HG02970 (cell line): ENCODE measurements around the gene HSD17B11.
"Not testable (repeated sequence)": the region's sequence is repeated elsewhere in the genome, so short reads cannot be mapped to it uniquely, and the experiment has no call there.

ENCODE experiments used
- ATAC-seq: cut with Tn5 transposase; IDR thresholded peaks from one replicate; pipeline ENCODE4 v1.9.1; 2021; ENCODE audit warnings: mild to moderate bottlenecking, moderate library complexity, moderate number of reproducible peaks; ENCODE audit not compliant: unreplicated experiment, low FRiP score

Gene HSD17B11

GRCh38 chr4:87390891-87391575, at the start of gene HSD17B11:
Gene HSD17B11, minus strand, starts transcription at chr4:87391188. Its CDS starts 118 bp downstream, at chr4:87391070.
- ATAC-seq, result peak; percentile 98

GRCh38 chr4:87433342-87433741, 42.4 kb upstream of the HSD17B11 start:
- no peak for ATAC-seq

GRCh38 chr4:87430038-87430437, 39.0 kb upstream of the HSD17B11 start:
- ATAC-seq, result no peak

GRCh38 chr4:87428979-87429378, 38.0 kb upstream of the HSD17B11 start:
- no peak for ATAC-seq

GRCh38 chr4:87427518-87427868, 36.5 kb upstream of the HSD17B11 start:
- no peak for ATAC-seq

GRCh38 chr4:87426865-87427517, 36.0 kb upstream of the HSD17B11 start:
- ATAC-seq, result no peak

GRCh38 chr4:87425711-87426110, 34.7 kb upstream of the HSD17B11 start:
- ATAC-seq, result no peak

GRCh38 chr4:87424099-87424543, 33.1 kb upstream of the HSD17B11 start:
- not testable (repeated sequence) for ATAC-seq

- ATAC-seq, result no peak
These were observed 32.5 kb upstream of the HSD17B11 start for GRCh38 chr4:87423317-87424098.

GRCh38 chr4:87422104-87423052, 31.4 kb upstream of the HSD17B11 start, which contains the start of gene NUDT9:
Gene NUDT9, plus strand, starts transcription at chr4:87422573. Its CDS starts 333 bp downstream, at chr4:87422906.
- peak; percentile 87 for ATAC-seq

- no peak for ATAC-seq
These were observed 29.4 kb upstream of the HSD17B11 start for GRCh38 chr4:87420276-87420830.

- no peak for ATAC-seq
These were observed 28.7 kb upstream of the HSD17B11 start for GRCh38 chr4:87419578-87420249.

GRCh38 chr4:87418410-87418809, 27.4 kb upstream of the HSD17B11 start:
- not testable (repeated sequence) for ATAC-seq

GRCh38 chr4:87416965-87417364, 26.0 kb upstream of the HSD17B11 start:
- no peak for ATAC-seq

GRCh38 chr4:87414816-87415215, 23.8 kb upstream of the HSD17B11 start:
- ATAC-seq, result no peak

- ATAC-seq, result no peak
These were observed 19.7 kb upstream of the HSD17B11 start for GRCh38 chr4:87410679-87411078.

GRCh38 chr4:87410157-87410556, 19.2 kb upstream of the HSD17B11 start:
- no peak for ATAC-seq

GRCh38 chr4:87409420-87409939, 18.5 kb upstream of the HSD17B11 start:
- no peak for ATAC-seq

GRCh38 chr4:87406902-87407301, 15.9 kb upstream of the HSD17B11 start:
- ATAC-seq, result not testable (repeated sequence)
